ENCODE measurements around the gene CYB5A. TPM values are rescaled to one million over a fixed set of nuclear protein-coding genes. Genes with fewer than 3 reads are reported as not detected.

Gene CYB5A
- total and polyA plus RNA-seq, 2 of the 8 experiments (the other 6 are each of a cell fraction or from before 2014, with no cell fraction given), result 154 to 195 TPM

DNA sequence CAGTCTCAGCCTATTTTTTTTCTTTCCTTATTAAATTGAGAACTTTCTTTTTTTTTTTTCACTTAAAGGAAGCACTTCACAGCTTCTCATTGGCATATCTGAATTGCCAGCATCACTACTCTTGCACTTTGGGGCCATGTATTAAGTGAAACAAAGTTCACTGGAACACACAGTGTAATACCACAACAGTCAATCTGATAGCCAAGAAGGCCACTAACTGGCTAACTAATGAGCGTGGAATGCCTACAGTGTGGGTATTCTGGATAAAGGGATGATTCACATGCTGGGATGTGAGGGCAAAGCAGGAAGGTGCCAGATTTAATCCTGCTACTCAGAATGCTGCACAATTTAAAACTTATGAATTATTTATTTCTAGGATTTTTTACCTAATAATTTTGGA lies 12.2 kb upstream of the CYB5A start:
- Histone ChIP-seq H2BK12ac (ENCODE audit: low read depth, low read length) (no peak overlapping the region), H3K56ac (replicated peaks; ENCODE audit: insufficient read length, low read depth, low read length) (no peak overlapping the region), H3K14ac (ENCODE audit: insufficient read length) (no peak overlapping the region), H2BK5ac (ENCODE audit: low read depth, low read length) (no peak overlapping the region), H3K23me2 (ENCODE audit: low read depth, low read length) (no peaks in the 10 kb centered on the region), H4K91ac (replicated peaks; ENCODE audit: insufficient read length, low read length) (peak overlapping the region; percentile 73), H3K4me3 (ENCODE audit: extremely low read depth in 1 of 4, insufficient read depth in 2 of 4, low read depth in 3 of 4, low read length in 4 of 4) (no peak overlapping the region), H2AK5ac (ENCODE audit: low read depth, low read length) (no peak overlapping the region), H4K8ac (ENCODE audit: extremely low read depth, insufficient read depth, low read length) (no peak overlapping the region), H3K27me3 (replicated peaks in 1 of 4; ENCODE audit: control insufficient read depth in 3 of 4, extremely low read depth in 1 of 4, insufficient read depth in 3 of 4, low read length in 3 of 4) (no peaks in the 10 kb centered on the region), H3K79me2 (ENCODE audit: control insufficient read depth in 1 of 2, insufficient read depth in 2 of 2, low read length in 2 of 2) (no peaks in the 10 kb centered on the region), H2AFZ (ENCODE audit: low read length) (no peak overlapping the region), H4K20me1 (replicated peaks in 1 of 2; ENCODE audit: control insufficient read depth in 1 of 2, insufficient read depth in 2 of 2, low read length in 2 of 2) (no peaks in the 10 kb centered on the region), H3K9me3 (ENCODE audit: insufficient read depth in 2 of 2, low read depth in 1 of 2, low read length in 1 of 2) (peaks cover 0 to 7% of the 10 kb centered on the region in 2 experiments; a peak in 2 of 4 replicates), H4K5ac (ENCODE audit: insufficient read length, low read depth, low read length) (no peak overlapping the region), H3K23ac (ENCODE audit: insufficient read length) (no peak overlapping the region), H3K79me1 (ENCODE audit: low read depth, low read length) (no peaks in the 10 kb centered on the region), H3K27ac (ENCODE audit: low read depth, low read length) (no peak overlapping the region), H2BK15ac (ENCODE audit: low read length) (no peak overlapping the region), H3K4me2 (ENCODE audit: insufficient read depth in 1 of 2, low read depth in 2 of 2, low read length in 2 of 2) (no peak overlapping the region), H2BK20ac (ENCODE audit: low read length) (no peak overlapping the region), H2BK120ac (replicated peaks; ENCODE audit: low read depth, low read length) (no peak overlapping the region), H3K4ac (replicated peaks; ENCODE audit: insufficient read length, low read depth, low read length) (no peak overlapping the region), H3K18ac (ENCODE audit: extremely low read depth, low read length) (no peak overlapping the region), H3K4me1 (replicated peaks in 1 of 4; ENCODE audit: control insufficient read depth in 3 of 4, insufficient read depth in 4 of 4, low read length in 3 of 4) (no peaks in the 10 kb centered on the region), H3K9ac (replicated peaks in 1 of 4; ENCODE audit: extremely low read depth in 1 of 4, low read depth in 3 of 4, low read length in 3 of 4) (no peak overlapping the region), H3K36me3 (ENCODE audit: control insufficient read depth in 2 of 4, insufficient read depth in 4 of 4, low read length in 3 of 4) (no peaks in the 10 kb centered on the region; a peak in 1 of 8 replicates)
- WGBS, 2 experiments (ENCODE audit: extremely low coverage in 1 of 2, insufficient coverage in 1 of 2, insufficient read length in 1 of 2, insufficient replicate concordance in 2 of 2, low coverage in 1 of 2, low lambda C conversion rate in 2 of 2, missing lambda C conversion rate in 1 of 2), result 94% methylated on average over 1 of the region's 1 CpG; no CpG with 5 or more reads in 1 of the 2 experiments
- POLR2A ChIA-PET (ENCODE audit: partially characterized antibody), result no interaction called here
- DNase-seq (ENCODE audit: low read depth in 1 of 2, low spot score in 2 of 2), result no peak
- no peak for TF ChIP-seq YY1 (IDR thresholded peaks at IDR 0.05; ENCODE audit: low read depth, low read length)
- TF ChIP-seq NANOG (IDR thresholded peaks at IDR 0.05; ENCODE audit: insufficient read depth, low read depth, low read length, poor library complexity, severe bottlenecking), result no peak
- TF ChIP-seq CEBPB (IDR thresholded peaks at IDR 0.05; ENCODE audit: low read depth, low read length), result no peak
- TF ChIP-seq ASH2L (IDR thresholded peaks at IDR 0.05; ENCODE audit: low read length), result no peak
- no peak for TF ChIP-seq EZH2 (IDR thresholded peaks at IDR 0.05; ENCODE audit: low read depth, low read length, severe bottlenecking)
- TF ChIP-seq TEAD4 (IDR thresholded peaks at IDR 0.05; ENCODE audit: low read depth, low read length), result no peak
- TF ChIP-seq, protein P1, sequence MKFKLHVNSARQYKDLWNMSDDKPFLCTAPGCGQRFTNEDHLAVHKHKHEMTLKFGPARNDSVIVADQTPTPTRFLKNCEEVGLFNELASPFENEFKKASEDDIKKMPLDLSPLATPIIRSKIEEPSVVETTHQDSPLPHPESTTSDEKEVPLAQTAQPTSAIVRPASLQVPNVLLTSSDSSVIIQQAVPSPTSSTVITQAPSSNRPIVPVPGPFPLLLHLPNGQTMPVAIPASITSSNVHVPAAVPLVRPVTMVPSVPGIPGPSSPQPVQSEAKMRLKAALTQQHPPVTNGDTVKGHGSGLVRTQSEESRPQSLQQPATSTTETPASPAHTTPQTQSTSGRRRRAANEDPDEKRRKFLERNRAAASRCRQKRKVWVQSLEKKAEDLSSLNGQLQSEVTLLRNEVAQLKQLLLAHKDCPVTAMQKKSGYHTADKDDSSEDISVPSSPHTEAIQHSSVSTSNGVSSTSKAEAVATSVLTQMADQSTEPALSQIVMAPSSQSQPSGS (IDR thresholded peaks at IDR 0.05; ENCODE audit: low read length), result no peak
- no peak for FAIRE-seq
- CTCF ChIA-PET (ENCODE audit: partially characterized antibody), result no interaction called here

Data from H1 (cell line).